Stomach (tissue), 9 donors: ENCODE results near the gene SPRYD3. TPM values are rescaled to one million over a fixed set of nuclear protein-coding genes. Genes with fewer than 3 reads are reported as not detected.

ENCODE experiments used
- DNase-seq, 2 donors: peaks; one replicate each; pipeline versions ENCODE4 v3.0.0 to v3.0.0-alpha.2; 2013 to 2019
- H3K27ac ChIP-seq, 5 donors: fragments of 200-600 bp in 4 of 5; sonication (generic) in 4 of 5; one replicate each; pipeline ENCODE4 v1.5.1; 2013 to 2019; ENCODE audit warnings: mild to moderate bottlenecking in 1 of 5, moderate library complexity in 1 of 5
- H3K27me3 ChIP-seq, 3 donors: fragments of 200-600 bp; sonication (generic); one replicate each; pipeline ENCODE4 v1.5.1; 2017 to 2019; ENCODE audit warnings: mixed run types in 1 of 3
- H3K36me3 ChIP-seq, 4 donors: fragments of 200-600 bp; sonication (generic); 1 replicate in 3 of 4; 2 replicates in 1 of 4; pipeline ENCODE4 v1.5.1; 2016 to 2019
- H3K4me1 ChIP-seq, 4 donors: fragments of 200-600 bp; sonication (generic); one replicate each; pipeline ENCODE4 v1.5.1; 2016 to 2019
- H3K4me3 ChIP-seq, 4 donors: fragments of 200-600 bp; sonication (generic) in 3 of 4; one replicate each; pipeline ENCODE4 v1.5.1; 2016 to 2019; ENCODE audit warnings: mild to moderate bottlenecking in 1 of 4
- H3K9me3 ChIP-seq, 4 donors: fragments of 200-600 bp; sonication (generic); one replicate each; pipeline ENCODE4 v1.5.1; 2016 to 2019
- CTCF ChIP-seq, 7 experiments: fragments of 450-650 bp in 4 of 7; fragments of 200-600 bp in 3 of 7; sonication (generic) in 3 of 7; IDR thresholded peaks; one replicate each; pipeline ENCODE4 v1.5.1; 2016 to 2019; ENCODE audit warnings: antibody characterized with exemption in 7 of 7, control low read depth in 2 of 7, mild to moderate bottlenecking in 1 of 7
- EP300 ChIP-seq: sonication (generic); formaldehyde crosslinking; IDR thresholded peaks from one replicate; pipeline ENCODE4 v1.6.1; 2017; ENCODE audit warnings: antibody characterized with exemption
- POLR2A ChIP-seq, 4 donors: fragments of 450-650 bp; IDR thresholded peaks; one replicate each; pipeline ENCODE4 v1.6.1; 2016; ENCODE audit warnings: antibody characterized with exemption in 4 of 4, control low read depth in 2 of 4, mild to moderate bottlenecking in 1 of 4, moderate library complexity in 1 of 4
- POLR2AphosphoS5 ChIP-seq, 3 donors: sonication (generic); formaldehyde crosslinking; IDR thresholded peaks; one replicate each; pipeline ENCODE4 v1.6.1; 2016; ENCODE audit warnings: antibody characterized with exemption in 3 of 3
- WGBS, 5 donors: extraction: QIAGEN DNeasy Blood & Tissue Kit in 3 of 5; methylation state at CpG; one replicate each; pipeline versions ENCODE4 v1.1.5 to v1.1.7; 2013 to 2018; 5-methylcytosine and 5-hydroxymethylcytosine counted together
- intact Hi-C: fragments of 100-400 bp; cut with DNase I; formaldehyde crosslinking; loops from one replicate; pipeline ENCODE4 v1.15.1; 2023; ENCODE audit warnings: low total_unique reads
- polyA plus RNA-seq, 3 donors: library from polyadenylated mRNA; stranded (reverse); fragments of 200-250 nt; gene quantifications; one replicate each; pipeline ENCODE4 v1.2.3, GENCODE V29; 2013
- total RNA-seq, 5 donors: library from RNA; depleted of rRNA; stranded (reverse); fragments of >200 nt; gene quantifications; one replicate each; pipeline versions ENCODE4 v1.1.0 to v1.2.3, GENCODE V29; 2014 to 2016
- donor health status: healthy with polysubstance abuse.
- donor health status: Bipolar disorder and iron deficiency.
- donor health status: healthy.

Gene SPRYD3
- total and polyA plus RNA-seq, 8 donors: 17.8 to 99.8 (median 30.2) TPM

- Histone ChIP-seq H3K27ac (peak overlapping the region; percentile 91 to 99 (median 98)), H3K27me3 (no peaks in the 10 kb centered on the region), H3K36me3 (peaks cover 0 to 13% (median 8%) of the 10 kb centered on the region in 4 donors), H3K9me3 (no peaks in the 10 kb centered on the region), H3K4me1 (peaks cover 77 to 91% (median 83%) of the 10 kb centered on the region in 4 donors), H3K4me3 (peak overlapping the region; percentile 46 to 62 (median 54))
- WGBS, 5 donors: 15 to 36% (median 25%) methylated on average over 6 to 11 of the region's 11 CpGs
- intact Hi-C loops: no loop called here
- TF ChIP-seq POLR2AphosphoS5 (IDR thresholded peaks at IDR 0.05) (peak; percentile 54 to 78 (median 58)), POLR2A (IDR thresholded peaks at IDR 0.05) (no peak), EP300 (no peak), CTCF (IDR thresholded peaks at IDR 0.05) (peak in 4 of 7 experiments; percentile 12 to 26 (median 17))
- peak; percentile 59 to 79 for DNase-seq
Observed at GRCh38 chr12:53051058-53051880, 27.9 kb downstream of the SPRYD3 start.

GRCh38 chr12:53050426-53051057, 28.6 kb downstream of the SPRYD3 start:
- WGBS, 5 donors: 57 to 74% (median 61%) methylated on average over 2 of the region's 2 CpGs
- H3K4me1 ChIP-seq: peaks cover 84 to 94% (median 88%) of the 10 kb centered on the region in 4 donors
- DNase-seq: peak; percentile 20 to 22
- H3K27me3 ChIP-seq: no peaks in the 10 kb centered on the region
- peaks cover 0 to 7% (median 3%) of the 10 kb centered on the region in 4 donors for H3K36me3 ChIP-seq
- no peaks in the 10 kb centered on the region for H3K9me3 ChIP-seq
- TF ChIP-seq CTCF (IDR thresholded peaks at IDR 0.05) (no peak), POLR2AphosphoS5 (IDR thresholded peaks at IDR 0.05) (no peak)
- H3K27ac ChIP-seq: peak overlapping the region; percentile 91 to 99 (median 98)
- H3K4me3 ChIP-seq: peak overlapping the region; percentile 46 to 62 (median 54)
- intact Hi-C loops: no loop called here

GRCh38 chr12:53049571-53050318, 29.4 kb downstream of the SPRYD3 start, which contains the start of gene TNS2:
Gene TNS2 (plus strand): TSS chr12:53050065. CDS start chr12:53050186, 121 bp downstream.
- 12 to 24% (median 18%) methylated on average over 14 to 20 of the region's 20 CpGs for WGBS, 5 donors
- DNase-seq: peak; percentile 76 to 87
- peak within 1 kb of the TSS; percentile 91 to 99 (median 98) for H3K27ac ChIP-seq
- H3K4me1 ChIP-seq: peaks cover 83 to 94% (median 88%) of the 10 kb centered on the region in 4 donors
- no peaks in the 10 kb centered on the region for H3K9me3 ChIP-seq
- H3K4me3 ChIP-seq: peak within 1 kb of the TSS; percentile 46 to 62 (median 54)
- no peak for TF ChIP-seq CTCF (IDR thresholded peaks at IDR 0.05)
- TF ChIP-seq POLR2AphosphoS5 (IDR thresholded peaks at IDR 0.05): peak; percentile 31 to 68 (median 64)
- TF ChIP-seq EP300: peak; percentile 48
- TF ChIP-seq POLR2A (IDR thresholded peaks at IDR 0.05): peak in 1 of 4 donors; percentile 8
- no peaks in the 10 kb centered on the region for H3K27me3 ChIP-seq
- no peaks in the 10 kb centered on the region for H3K36me3 ChIP-seq
- intact Hi-C loops: no loop called here
